NCI-H2107 treated with DMSO at 0.1 percent for 48 hours (cell line): Measurements from ENCODE around the gene CHSY1.

Experiments
- DNase-seq: peaks from one replicate; lab custom pipeline; 2025; ENCODE audit not compliant: unreplicated experiment; lab: John Stamatoyannopoulos, UW

CHSY1 gene

DNA sequence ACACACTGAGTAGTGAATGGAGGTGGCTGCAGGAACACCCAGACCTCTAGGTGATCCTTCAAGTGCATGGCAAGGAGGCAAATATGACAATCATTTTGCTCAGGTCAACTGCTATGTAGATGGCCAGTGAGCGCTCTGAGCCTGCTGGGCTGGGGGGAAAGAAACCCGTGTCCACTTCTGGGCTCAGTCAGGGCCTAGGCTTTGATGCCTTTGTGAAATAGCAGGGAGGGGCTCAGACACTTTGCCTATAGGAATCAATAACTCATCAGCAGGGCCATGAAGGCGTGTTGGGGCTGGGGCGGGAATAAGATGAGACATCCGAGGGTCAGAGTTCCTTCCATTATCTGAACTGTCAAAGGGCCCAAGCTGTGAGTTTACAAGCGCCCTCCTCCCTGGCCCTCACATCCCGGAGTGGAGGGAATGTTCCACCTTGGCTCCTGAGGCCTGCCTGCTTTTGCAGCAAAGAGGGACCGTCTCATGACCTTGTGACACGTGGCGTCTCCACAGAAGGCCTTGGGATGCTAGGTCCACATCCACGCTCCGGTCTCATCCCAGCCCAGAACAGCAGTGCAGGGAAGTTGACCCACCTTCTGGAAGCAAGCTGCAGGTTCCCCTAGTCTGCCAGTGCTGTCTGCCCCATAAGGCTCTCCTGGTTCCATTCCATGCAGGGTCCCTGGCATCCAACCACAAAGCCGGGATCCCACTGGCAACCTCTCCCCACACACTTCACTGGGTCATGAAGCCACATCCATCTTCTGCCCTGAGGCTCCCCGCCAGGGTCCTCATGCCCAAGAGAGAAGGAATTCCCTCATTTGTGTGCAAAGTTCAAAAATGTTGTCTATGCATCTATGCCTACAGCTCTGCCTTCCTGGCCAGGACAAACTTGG lies 78.4 kb downstream of the CHSY1 start:
- DNase-seq = no peak

DNA sequence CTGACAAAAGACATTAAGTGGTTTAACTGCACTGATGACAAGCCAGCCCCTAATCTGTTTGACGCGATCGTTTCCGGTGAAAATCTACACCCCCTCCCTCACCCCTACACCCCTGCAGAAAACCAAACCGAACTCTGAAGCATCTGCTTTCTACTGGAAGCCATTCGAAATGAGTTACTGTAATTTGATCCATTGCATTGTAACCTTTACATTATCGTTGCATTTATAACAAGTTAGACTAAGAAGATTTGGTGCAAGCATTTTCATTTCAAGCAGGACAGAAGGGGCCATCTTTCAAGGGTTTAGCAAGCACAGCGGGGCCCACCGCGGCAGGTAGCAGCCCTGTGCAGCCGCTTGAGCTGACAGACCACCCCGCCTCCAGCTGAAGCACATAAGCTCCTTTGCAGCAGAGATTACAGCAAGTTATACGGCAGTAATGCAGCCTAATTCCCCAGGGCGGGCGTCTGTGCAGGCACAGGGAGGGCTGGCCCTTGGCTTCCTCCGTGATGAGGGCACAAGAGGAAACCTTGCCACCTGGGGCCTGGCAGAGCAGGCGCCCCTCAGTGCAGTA lies 79.3 kb downstream of the CHSY1 start:
- DNase-seq = peak; percentile 63

DNA sequence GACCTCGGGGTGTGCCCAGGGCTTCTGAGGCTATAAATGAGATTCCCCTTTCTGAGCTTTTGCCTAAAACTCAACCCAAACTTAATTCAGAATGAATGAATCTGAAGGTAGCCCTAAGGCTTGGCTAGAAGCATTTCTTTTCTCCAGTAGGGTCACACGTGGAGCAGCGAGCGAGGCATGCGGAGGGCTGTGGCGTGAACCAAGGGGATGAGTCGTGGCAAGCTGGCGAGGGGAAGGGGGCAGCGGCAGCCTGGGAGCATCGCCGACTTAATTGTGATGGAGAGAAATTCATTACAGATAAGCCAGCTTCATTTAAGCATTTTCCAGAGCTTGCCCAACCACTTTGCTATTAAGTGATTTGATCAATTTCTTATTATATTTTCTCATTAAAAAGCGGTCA lies 79.9 kb downstream of the CHSY1 start:
- DNase-seq = no peak

DNA sequence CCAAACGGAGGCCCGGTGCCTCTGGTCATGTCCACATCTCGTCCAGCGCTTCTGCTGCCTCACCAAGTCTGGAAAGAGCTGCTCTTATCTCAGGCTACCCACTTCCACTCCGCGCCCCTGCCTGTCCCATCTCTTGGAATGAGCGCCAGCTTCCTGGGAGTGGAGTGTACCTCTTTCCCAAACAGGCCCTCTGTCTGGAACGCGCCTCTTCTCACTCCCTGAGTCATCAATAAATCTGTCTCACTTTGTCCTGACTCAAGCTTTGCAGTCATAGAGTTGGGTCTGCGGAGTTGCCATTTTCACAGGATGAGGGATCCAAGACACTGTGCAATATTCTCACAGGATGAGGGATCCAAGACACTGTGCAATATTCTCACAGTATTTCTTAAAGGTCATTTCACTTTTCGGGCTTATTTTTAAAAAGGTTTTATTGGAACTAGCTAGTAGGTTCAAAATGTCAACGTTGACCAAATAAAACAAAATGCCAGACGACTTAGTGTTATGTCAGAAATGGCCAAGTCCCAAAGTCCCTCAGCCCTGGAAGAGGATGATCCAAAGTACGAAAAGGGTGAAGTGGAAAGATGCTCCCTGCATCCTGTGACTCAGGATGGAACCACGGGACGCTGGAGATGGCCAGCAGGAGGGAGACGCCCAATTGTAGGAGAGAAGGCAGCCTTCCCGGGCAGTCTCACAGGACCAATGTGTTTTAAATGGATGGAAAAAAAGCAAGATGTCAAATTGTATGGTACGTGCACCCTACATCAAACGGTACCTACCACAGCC lies 81.1 kb downstream of the CHSY1 start:
- no peak for DNase-seq

DNA sequence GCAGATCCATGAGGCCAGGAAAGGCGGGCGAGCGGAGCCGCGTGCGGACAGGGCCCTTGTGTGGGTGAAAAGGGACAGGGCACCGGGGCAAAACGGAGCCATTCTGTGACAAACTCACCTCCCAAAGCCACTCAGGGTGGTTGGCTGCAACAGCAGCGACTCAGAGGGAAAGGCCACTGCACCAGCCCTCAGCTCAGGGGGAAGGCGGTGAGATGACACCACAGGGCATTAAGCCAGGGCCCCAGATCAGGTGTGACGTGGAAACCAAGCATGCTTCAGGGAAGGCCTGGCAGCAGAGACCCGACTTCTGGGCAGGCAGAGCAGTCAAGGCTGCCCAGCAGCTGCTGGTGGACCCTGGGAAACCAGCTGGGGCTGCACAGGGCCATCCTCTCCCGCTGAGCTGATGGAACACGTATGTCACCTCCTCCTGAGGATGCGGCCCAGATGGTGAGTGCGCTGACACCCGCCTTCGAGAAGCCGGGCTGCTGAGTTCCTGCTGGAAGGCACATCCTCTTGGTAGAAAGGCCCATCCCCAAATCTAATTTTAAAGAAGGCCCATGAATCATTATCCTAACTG lies 82.3 kb downstream of the CHSY1 start:
- DNase-seq = no peak

DNA sequence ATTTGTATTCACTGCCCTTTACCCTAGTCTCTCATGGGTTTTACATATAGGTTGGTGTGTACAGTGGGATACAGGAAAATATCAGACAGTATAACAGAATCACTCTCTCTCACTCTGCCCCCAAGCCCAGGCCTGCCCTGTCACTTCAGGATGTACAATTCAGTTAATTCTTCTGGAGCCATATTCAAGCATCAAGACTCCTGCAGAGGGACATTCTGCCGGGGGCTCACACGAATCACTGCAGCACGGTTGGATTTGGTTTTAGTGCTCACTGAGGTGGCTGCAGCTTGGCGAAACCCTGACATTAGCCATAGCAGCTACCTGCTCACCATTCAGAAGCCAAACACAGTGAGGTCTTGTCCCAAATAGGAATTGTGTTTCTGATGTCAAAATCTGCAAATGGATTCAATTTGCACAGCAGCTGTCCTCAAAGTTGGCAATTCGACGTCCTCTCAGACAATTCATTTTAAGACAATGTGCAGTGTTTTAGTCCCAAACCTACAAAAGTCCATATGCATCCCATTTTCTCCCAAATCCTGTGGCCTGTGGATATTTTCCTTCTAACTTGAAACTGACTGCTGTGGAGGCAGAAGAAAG lies 82.9 kb downstream of the CHSY1 start:
- DNase-seq = no peak

DNA sequence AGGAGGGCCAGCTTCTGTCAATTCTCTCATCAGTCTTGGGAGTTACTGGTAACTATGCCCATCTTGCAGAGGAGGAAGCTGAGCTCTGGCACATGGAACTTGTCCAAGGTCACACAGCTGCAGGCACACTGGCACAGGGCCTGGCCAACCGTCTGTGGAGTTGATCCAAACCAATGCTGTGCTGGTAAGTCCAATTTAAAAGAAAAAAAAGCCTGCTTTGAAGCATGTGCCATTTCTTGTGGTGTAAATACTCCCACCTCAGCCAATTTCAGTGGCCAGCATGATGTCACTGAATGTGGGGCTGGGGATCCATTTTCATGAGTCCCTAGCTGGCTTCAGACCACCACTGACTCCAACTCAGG lies 83.4 kb downstream of the CHSY1 start:
- no peak for DNase-seq

DNA sequence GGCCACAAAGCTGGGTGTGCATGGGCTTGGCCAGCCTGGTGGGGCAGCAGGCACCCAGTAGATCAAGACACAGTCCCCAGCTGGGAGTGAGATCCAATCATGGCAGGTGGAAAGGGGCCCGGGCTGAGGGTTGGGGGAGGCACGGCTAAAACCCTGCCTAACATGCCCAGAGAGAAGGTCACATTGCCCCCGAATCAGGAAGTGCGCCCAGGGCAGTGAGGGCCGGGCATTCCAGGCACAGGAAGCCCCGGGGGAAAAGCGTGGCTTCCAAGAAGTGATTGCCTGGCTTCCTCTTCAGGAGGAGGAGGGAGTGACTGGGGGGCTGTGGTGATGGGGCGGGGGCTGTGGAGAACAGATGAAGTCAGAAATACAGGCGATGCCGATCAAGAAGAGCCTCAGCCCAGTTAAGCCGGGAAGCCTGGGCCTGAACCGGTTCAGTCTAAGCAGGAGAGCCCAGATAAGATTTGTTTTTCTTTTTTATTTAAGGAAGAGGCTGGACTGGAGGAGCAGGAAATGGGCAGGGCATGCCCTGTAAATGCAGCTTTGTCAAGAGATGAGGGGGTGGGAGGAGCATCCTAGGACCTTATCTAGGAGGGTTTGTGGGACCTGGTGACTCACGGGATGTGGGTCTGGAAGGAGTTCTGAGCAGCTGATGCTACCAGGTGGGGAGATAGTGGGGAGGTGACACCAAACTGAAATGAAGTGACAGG lies 83.9 kb downstream of the CHSY1 start:
- no peak for DNase-seq

DNA sequence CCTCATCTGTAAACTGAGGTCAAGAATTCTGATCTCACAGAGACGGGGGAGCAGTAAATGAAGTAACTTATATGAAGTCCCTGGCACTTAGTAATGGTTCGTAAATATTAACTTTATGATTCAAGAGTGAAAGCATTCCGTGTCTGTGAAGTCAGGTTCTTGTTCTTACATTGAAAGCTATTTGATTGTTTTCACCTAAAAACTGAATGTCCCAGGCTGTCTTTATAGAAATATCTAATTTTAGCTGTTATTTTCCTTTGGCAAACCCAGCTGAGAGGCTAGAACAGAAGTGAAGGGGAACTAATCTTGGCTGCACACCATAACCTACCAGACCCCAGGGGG lies 84.5 kb downstream of the CHSY1 start:
- no peak for DNase-seq

DNA sequence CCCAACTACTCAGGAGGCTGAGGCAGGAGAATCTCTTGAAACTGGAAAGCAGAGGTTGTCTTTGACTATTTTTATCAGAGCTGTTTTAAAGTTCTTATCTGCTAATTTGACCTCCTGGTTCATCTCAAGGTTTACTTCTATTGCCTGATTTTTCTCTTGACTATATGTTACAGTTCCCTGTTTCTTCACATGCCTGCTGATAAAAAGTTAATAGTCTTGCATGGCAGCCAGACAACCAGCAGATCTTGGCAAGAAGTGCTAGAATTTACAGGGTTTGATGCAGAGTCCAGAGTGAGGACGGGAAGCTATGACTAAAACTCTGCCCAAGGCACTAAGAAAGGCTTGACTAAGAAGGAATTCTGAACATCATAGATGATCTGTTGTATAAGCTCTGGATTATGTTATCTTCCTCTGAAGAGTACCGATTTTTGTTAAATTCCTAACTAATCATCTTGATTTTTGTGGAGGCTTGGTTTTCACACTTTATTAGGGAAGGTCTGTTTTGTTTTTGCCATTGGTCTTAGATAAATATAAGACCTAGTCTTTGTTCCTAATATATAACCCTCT lies 85.9 kb downstream of the CHSY1 start:
- no peak for DNase-seq

DNA sequence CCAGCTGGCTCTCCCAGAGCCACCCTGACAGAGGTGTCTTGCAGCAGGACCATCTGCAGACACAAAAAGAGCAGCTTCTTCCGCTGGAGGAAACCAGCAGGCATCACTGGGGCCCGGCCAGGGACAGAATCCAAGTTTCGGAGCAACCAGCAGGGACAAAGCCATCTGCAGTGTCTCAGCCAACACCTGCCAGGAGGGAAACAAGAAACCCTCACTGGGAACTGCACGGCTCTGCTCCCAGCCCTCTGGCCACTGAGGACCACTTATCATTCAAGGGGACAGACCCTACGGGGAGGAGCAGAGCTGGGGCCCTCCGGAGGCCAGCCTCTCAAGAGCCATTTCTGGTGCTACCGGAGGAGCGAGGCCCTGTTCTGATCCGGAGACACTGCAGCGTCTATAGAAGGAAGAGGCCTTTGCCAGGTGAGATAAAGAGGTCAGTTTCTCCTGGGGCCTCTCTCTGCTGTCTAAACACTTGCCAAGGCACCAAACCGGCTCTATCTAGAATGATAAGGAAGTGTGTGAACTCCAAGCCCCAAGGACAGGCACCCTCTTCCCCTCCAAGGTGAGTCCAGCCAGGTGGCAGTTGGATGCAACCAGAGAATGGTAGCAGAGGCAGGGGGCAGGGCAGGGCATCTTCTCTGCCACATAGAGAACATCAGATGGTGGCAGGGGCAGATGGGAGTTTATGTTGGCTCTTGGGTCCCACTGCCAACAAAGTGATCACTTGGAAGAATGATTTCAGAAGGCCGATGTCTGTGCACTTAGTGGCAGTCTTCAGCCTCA lies 89.0 kb downstream of the CHSY1 start:
- peak; percentile 28 for DNase-seq

DNA sequence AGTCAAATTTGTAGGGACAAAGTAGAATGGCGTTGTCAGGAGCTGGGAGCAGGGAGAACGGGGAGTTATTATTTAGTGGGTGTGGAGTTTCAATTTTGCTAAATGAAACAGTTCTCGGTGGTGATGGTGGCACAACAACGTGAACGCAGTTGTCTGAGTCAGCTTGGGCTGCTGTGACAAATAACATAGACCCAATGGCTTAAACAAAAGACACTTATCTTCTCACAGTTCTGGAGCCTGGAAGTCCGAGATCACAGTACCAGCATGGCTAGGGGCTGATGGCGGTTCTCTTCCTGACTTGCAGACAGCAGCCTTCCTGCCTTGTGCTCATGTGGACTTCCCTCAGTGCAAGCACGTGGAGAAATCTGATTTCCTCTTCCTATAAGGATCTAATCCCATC lies 90.2 kb downstream of the CHSY1 start:
- no peak for DNase-seq

DNA sequence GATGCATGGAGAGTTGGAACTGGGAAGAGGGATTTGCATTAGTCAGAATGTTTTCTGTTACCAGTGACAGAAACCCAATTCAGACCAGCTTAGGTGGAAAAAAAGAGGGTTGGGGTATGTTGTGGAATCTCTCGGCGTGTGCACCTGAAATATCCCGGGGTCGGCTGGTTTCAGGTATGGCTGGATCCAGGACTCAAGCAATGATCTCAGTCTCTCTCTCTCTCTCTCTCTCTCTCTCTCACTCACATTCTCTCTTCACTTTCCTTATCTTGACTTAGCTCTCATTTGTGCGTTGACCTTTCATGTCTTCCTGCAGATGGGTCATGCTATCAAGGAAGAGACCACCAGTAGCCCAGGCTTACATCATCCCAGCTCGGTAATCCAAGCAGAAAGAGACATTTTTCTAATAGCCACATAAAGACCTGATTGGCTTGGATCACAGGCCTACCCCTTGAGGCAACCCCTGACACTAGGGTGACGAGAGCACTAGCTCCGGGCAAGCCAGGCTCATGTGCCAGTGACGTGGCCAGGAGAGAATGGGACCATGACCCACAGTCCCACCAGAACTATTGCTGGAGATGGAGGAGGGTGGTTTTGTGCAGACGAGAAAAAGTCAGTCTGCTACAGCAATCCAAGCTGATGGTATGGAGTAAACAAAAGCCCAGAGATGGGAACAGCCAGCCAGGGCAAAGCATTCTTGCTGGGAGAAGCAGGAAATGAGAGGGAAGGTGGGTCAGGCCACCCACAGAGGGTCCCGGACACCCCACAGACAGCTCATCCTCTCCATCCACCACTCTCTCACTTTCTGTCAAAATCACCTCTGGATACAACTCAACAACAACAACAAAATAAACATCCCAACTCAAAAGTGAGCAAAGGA lies 91.7 kb downstream of the CHSY1 start:
- no peak for DNase-seq

DNA sequence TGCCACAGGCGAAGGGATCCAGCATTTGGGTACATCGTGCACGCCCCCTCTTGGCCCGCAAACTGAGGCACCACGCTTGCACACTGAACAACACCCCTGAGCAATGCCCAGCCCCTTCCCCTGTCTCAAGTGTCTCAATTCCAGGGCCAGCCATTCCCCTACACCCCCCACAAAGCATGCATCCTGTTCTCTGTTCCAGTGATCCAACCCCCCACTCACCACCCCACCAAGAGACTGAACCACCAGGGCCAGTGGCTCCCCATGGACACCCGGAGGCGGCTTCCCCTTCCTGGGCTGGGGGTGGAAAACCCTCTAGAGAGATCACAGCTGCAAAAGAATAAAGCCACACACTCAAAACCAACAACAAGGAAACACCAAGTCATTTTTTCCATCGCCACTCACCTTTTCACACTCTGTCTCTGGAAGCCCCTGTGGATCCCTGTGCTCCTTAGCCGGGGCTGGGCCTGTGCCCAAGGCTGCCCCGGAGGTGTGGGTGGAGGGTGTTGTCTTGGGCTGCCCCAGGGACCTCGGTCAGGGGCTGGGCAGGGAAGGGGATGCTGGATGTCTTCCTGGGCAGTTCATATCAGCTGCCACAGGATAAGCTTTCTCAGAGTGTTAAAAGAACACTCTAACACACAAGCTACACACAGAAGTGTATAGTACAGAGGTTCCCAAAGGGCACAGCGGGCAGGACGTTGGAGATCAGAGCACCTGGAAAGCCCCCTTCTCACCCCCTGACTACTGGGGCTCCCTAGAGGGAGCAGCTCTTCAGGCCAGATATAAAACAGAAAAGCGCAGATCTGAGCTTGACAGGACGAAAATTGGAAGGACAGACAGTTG lies 92.5 kb downstream of the CHSY1 start:
- no peak for DNase-seq

DNA sequence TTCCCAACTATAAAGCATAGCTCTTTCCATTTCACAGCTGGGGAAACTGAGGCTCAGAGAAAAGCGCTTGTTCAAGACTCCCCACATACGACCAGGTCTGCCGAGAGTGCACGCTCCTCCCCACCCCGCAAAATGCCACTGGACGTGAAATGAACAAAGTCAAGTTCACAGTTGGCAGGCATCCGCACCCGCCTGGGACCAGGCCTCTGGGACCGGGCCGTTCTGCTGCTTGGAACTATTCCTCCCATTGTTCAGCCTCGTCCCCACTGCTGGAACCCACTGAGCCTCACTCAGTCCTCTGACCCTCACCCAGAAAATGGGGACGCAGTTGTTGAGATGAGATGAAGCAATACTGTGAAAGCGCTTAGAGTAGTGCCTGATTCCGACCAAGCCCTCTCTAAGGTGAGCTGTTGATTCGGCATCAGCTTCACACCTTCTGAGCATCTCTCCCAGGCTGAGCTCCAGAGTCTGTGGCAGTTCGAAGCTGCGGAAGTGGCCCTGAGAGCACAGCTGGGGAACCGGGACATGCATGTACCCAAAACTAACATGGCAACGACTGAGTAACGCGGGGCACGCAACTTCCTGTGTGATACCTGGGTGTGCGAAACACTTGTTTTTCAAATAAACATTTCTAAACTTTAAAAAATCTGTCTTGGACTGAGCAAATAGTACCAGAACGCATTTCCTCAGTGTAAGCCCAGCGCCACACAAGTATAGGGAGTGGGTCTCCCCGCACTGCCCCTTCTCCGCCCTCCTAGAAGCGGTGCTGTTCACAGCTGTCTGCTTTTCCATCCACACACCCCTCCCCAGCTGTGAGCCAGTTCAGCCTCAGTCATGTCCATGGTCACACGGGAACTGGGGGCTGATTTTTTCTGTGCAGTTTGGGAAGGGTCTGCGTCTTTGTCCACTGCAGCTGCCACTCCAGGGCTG lies 93.4 kb downstream of the CHSY1 start:
- no peak for DNase-seq

DNA sequence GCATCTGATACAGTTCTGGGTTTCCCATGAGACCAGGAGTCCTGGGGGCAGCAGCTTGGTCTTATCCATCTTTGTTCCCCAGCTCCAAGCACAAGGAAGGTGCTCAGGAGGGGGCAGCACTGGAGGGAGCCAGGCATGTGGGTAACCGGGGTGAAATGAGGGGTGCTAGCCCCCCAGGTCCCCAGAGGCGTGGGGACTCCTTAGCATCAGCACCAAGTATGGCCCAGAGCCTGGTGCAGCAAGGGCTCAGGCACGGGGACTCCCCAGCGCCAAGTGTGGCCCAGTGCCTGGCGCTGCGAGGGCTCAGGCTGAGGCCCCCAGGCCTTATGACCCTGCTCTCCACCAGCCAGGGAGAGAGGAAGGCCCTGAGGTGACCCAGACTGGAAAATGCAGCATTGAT lies 94.1 kb downstream of the CHSY1 start:
- no peak for DNase-seq
